Spleen (tissue), 10 donors: ENCODE data around the gene OXTR. TPM values are rescaled to one million over a fixed set of nuclear protein-coding genes. Genes with fewer than 3 reads are reported as not detected.

Experiments used
- polyA plus RNA-seq, 3 donors: library from polyadenylated mRNA; stranded (reverse); fragments of 200-250 nt; gene quantifications; one replicate each; pipeline ENCODE4 v1.2.1, GENCODE V29; 2013
- total RNA-seq, 7 donors: library from RNA; depleted of rRNA in 3 of 7; stranded (reverse); fragments of >200 nt in 3 of 7; fragmentation: NEBNext Ultra II Directional in 4 of 7; extraction: Animal tissue kit (Norgen Biotek cat#: 25700) in 4 of 7; gene quantifications; one replicate each; pipeline versions ENCODE4 v1.1.0 to v1.2.1, GENCODE V29; 2016 to 2021
- donor health status: healthy with polysubstance abuse.
- donor health status: DM: no; HTN: no; CAD: no; lungs with moderate emphysema.
- donor health status: DM: no; HTN: no; CAD: no.
- donor health status: Bipolar disorder and iron deficiency.
- donor health status: healthy.
- donor health status: DM: no; HTN: no; CAD: no.
- donor health status: DM: yes; HTN: yes; CAD: no.

The OXTR gene
- total and polyA plus RNA-seq, 10 donors = 0.19 to 1.4 (median 0.43) TPM

Other genes starting within 250 kb of the OXTR start
- 1 to 10 TPM in 6 of 7 donors, under 1 TPM in 1; 0.94 to 4.5 (median 1.3) TPM for gene SSUH2, start 124.8 kb downstream of the OXTR start, total RNA-seq
- 1 to 10 TPM; 1.1 to 4.3 (median 2.0) TPM for gene SSUH2, start 124.8 kb downstream of the OXTR start, polyA plus RNA-seq
- not detected for gene CAV3, start 35.8 kb downstream of the OXTR start, total RNA-seq
- gene CAV3, start 35.8 kb downstream of the OXTR start, polyA plus RNA-seq = under 1 TPM in 1 of 3 donors, not detected in 2; 0.11 TPM
- 10 to 100 TPM in 6 of 7 donors, 1 to 10 TPM in 1; 6.3 to 20.7 (median 14.9) TPM for gene RAD18, start 193.9 kb upstream of the OXTR start, total RNA-seq
- gene RAD18, start 193.9 kb upstream of the OXTR start, polyA plus RNA-seq = 1 to 10 TPM; 1.6 to 3.0 (median 2.2) TPM